ENCODE data around the gene CYP1B1. TPM values are rescaled to one million over a fixed set of nuclear protein-coding genes. Genes with fewer than 3 reads are reported as not detected.

Gene CYP1B1
- total RNA-seq, 2 donors from 2014 or later: 19.4 to 289 TPM

GRCh38 chr2:38079116-38080052 is 3.4 kb upstream of the CYP1B1 start:
- Histone ChIP-seq H3K27ac (no peak overlapping the region), H3K4me1 (replicated peaks) (peaks cover 3% of the 10 kb centered on the region), H3K9me3 (no peaks in the 10 kb centered on the region), H3K27me3 (replicated peaks; ENCODE audit: insufficient read depth) (no peaks in the 10 kb centered on the region), H3K4me3 (no peak overlapping the region), H3K36me3 (no peaks in the 10 kb centered on the region)
- 77% methylated on average over 11 of the region's 11 CpGs for WGBS
- intact Hi-C loops (cut with DNase I): loop anchor here (5.0 kb wide), 3 partner anchors 42 to 97 kb away; no protein-coding TSS in a partner anchor
- DNase-seq (ENCODE audit: low spot score): no peak
- TF ChIP-seq POLR2AphosphoS5 (IDR thresholded peaks at IDR 0.05): no peak

DNA sequence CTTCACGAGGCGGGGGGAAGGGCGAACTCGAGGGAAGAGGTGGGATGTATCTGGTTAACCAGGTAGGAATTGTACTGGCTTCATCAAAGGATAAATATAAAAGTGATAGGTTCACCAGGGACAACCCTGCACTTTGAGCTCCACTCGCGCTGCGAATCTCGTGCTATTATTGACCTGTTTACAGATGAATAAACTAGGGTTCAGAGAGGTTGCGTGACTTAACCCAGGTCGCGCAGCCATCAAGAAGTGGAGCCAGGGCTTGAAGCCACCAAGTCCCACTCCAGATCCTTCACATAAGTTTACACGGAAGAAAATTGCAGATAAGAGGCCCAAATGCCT is 1.4 kb upstream of the CYP1B1 start:
- peak overlapping the region; percentile 85 to 87 for H3K27ac ChIP-seq
- no peaks in the 10 kb centered on the region for H3K9me3 ChIP-seq
- H3K4me3 ChIP-seq: peak overlapping the region; percentile 53 to 57
- TF ChIP-seq POLR2A (IDR thresholded peaks at IDR 0.05) (no peak), CTCF (IDR thresholded peaks at IDR 0.05) (no peak), POLR2AphosphoS5 (IDR thresholded peaks at IDR 0.05) (no peak)
- H3K4me1 ChIP-seq (replicated peaks): peaks cover 3% of the 10 kb centered on the region
- intact Hi-C loops (cut with DNase I): loop anchor here (2.0 to 5.0 kb wide), 4 partner anchors 40 to 197 kb away; no protein-coding TSS in a partner anchor
- H3K27me3 ChIP-seq (replicated peaks; ENCODE audit: insufficient read depth): no peaks in the 10 kb centered on the region
- no peaks in the 10 kb centered on the region for H3K36me3 ChIP-seq
- WGBS: 20% methylated on average over 12 of the region's 12 CpGs
- DNase-seq (ENCODE audit: low spot score): no peak

- 0% methylated on average over 29 of the region's 76 CpGs for WGBS
- Histone ChIP-seq H3K27ac (peak overlapping the region; percentile 85 to 87), H3K4me3 (peak overlapping the region; percentile 53 to 57), H3K27me3 (replicated peaks; ENCODE audit: insufficient read depth) (no peaks in the 10 kb centered on the region), H3K4me1 (replicated peaks) (peaks cover 3% of the 10 kb centered on the region), H3K9me3 (no peaks in the 10 kb centered on the region), H3K36me3 (no peaks in the 10 kb centered on the region)
- DNase-seq (ENCODE audit: low spot score): peak; percentile 56
- TF ChIP-seq POLR2A (IDR thresholded peaks at IDR 0.05) (peak; percentile 8), POLR2AphosphoS5 (IDR thresholded peaks at IDR 0.05) (no peak), CTCF (IDR thresholded peaks at IDR 0.05) (peak in 2 of 4 experiments; percentile 19 to 38)
- intact Hi-C loops (cut with DNase I): loop anchor here (2.0 to 5.0 kb wide), 4 partner anchors 40 to 198 kb away; no protein-coding TSS in a partner anchor
Measured at GRCh38 chr2:38076710-38077430, 919 bp upstream of the CYP1B1 start.

- Histone ChIP-seq H3K9me3 (no peaks in the 10 kb centered on the region), H3K36me3 (no peaks in the 10 kb centered on the region), H3K4me1 (replicated peaks) (peaks cover 3% of the 10 kb centered on the region), H3K27ac (peak overlapping the region; percentile 85 to 87), H3K27me3 (replicated peaks; ENCODE audit: insufficient read depth) (no peaks in the 10 kb centered on the region), H3K4me3 (peak overlapping the region; percentile 53 to 57)
- WGBS: under 1% methylated on average over 32 of the region's 51 CpGs
- intact Hi-C loops (cut with DNase I): loop anchor here (2.0 to 5.0 kb wide), 4 partner anchors 39 to 199 kb away; no protein-coding TSS in a partner anchor
- peak in 3 of 4 experiments; percentile 11 to 63 (median 59) for TF ChIP-seq CTCF (IDR thresholded peaks at IDR 0.05)
- TF ChIP-seq POLR2AphosphoS5 (IDR thresholded peaks at IDR 0.05): peak; percentile 34
- peak; percentile 0 for TF ChIP-seq POLR2A (IDR thresholded peaks at IDR 0.05)
- DNase-seq (ENCODE audit: low spot score): peak; percentile 75
Measured at GRCh38 chr2:38076152-38076709, 280 bp upstream of the CYP1B1 start.

Data from prostate gland (tissue), 2 donors.